ENCODE results near the gene PPP6R3. TPM values are rescaled to one million over a fixed set of nuclear protein-coding genes. Genes with fewer than 3 reads are reported as not detected.
"Not testable (repeated sequence)": the region's sequence is repeated elsewhere in the genome, so short reads cannot be mapped to it uniquely, and the experiment has no call there.

The PPP6R3 gene
- total RNA-seq, 1 donor from 2014 or later: 121 TPM

GRCh38 chr11:68538025-68538424 is 77.5 kb downstream of the PPP6R3 start:
- no peaks in the 10 kb centered on the region for H3K9me3 ChIP-seq
- DNase-seq (ENCODE audit: extremely low spot score in 2 of 2): no peak
- TF ChIP-seq, protein P1, sequence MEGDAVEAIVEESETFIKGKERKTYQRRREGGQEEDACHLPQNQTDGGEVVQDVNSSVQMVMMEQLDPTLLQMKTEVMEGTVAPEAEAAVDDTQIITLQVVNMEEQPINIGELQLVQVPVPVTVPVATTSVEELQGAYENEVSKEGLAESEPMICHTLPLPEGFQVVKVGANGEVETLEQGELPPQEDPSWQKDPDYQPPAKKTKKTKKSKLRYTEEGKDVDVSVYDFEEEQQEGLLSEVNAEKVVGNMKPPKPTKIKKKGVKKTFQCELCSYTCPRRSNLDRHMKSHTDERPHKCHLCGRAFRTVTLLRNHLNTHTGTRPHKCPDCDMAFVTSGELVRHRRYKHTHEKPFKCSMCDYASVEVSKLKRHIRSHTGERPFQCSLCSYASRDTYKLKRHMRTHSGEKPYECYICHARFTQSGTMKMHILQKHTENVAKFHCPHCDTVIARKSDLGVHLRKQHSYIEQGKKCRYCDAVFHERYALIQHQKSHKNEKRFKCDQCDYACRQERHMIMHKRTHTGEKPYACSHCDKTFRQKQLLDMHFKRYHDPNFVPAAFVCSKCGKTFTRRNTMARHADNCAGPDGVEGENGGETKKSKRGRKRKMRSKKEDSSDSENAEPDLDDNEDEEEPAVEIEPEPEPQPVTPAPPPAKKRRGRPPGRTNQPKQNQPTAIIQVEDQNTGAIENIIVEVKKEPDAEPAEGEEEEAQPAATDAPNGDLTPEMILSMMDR (IDR thresholded peaks at IDR 0.05): no peak
- no peak for TF ChIP-seq POLR2AphosphoS5 (IDR thresholded peaks at IDR 0.05; ENCODE audit: insufficient read depth in 1 of 2, low read depth in 1 of 2)
- H3K36me3 ChIP-seq: peaks cover 0 to 16% of the 10 kb centered on the region in 2 donors
- no peak overlapping the region for H3K4me3 ChIP-seq
- intact Hi-C loops (cut with DNase I): no loop called here
- H3K27me3 ChIP-seq: no peaks in the 10 kb centered on the region
- no peak overlapping the region for H3K27ac ChIP-seq
- H3K4me1 ChIP-seq: peaks cover 23% of the 10 kb centered on the region

DNA sequence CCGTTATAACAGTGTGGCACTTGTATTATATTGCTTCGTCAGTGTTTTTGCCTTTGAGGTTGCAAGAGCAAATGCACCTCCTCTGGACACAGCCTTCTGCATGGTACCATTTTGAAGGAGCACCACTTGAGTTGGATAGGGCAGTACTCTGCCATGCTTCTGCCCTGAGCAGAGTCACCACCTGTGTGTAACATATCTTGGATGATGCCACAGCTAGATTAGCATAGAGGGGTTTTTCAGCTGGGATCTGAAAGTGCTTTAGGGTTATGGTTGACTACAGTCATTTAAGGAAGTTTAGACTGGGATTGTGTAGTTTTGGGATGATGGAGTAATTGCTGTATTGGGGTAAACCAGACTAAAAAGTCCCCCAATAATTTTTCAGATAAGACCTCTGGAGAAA is 78.8 kb downstream of the PPP6R3 start:
- Histone ChIP-seq H3K36me3 (peaks cover 0 to 14% of the 10 kb centered on the region in 2 donors), H3K4me3 (no peak overlapping the region), H3K9me3 (no peaks in the 10 kb centered on the region), H3K4me1 (peaks cover 35% of the 10 kb centered on the region), H3K27me3 (no peaks in the 10 kb centered on the region), H3K27ac (no peak overlapping the region)
- TF ChIP-seq POLR2AphosphoS5 (IDR thresholded peaks at IDR 0.05; ENCODE audit: insufficient read depth in 1 of 2, low read depth in 1 of 2) (no peak), POLR2A (IDR thresholded peaks at IDR 0.05) (no peak)
- TF ChIP-seq, protein P1 (IDR thresholded peaks at IDR 0.05): no peak
- intact Hi-C loops (cut with DNase I): no loop called here
- DNase-seq (ENCODE audit: extremely low spot score in 2 of 2): no peak

GRCh38 chr11:68540504-68540903 is 80.0 kb downstream of the PPP6R3 start:
- intact Hi-C loops (cut with DNase I); H3K27me3 ChIP-seq; H3K4me3 ChIP-seq; H3K27ac ChIP-seq; DNase-seq (ENCODE audit: extremely low spot score in 2 of 2); H3K9me3 ChIP-seq: not testable (repeated sequence)
- peaks cover 0 to 14% of the 10 kb centered on the region in 2 donors for H3K36me3 ChIP-seq
- peaks cover 39% of the 10 kb centered on the region for H3K4me1 ChIP-seq

DNA sequence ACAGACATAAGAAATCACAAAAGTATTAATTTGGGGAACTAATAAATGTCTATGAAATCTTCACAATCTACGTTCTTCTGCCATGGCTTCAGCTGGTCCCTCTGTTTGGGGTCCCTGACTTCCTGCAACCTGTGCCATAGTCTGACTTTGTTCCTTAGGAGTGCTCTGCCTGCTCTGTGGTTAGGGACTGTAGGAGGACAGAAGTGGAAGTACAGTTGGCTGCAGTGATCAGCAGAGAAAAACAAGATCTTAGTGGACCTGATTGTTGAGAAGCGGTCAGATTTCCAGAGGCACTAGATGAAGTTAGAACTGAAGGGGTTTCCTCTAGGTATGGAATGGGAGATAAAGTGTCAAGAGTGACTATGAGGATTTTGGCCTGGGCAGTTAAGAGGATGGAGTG is 80.6 kb downstream of the PPP6R3 start:
- no peak overlapping the region for H3K27ac ChIP-seq
- H3K36me3 ChIP-seq: peaks cover 0 to 16% of the 10 kb centered on the region in 2 donors
- intact Hi-C loops (cut with DNase I): no loop called here
- H3K4me1 ChIP-seq: peaks cover 45% of the 10 kb centered on the region
- no peaks in the 10 kb centered on the region for H3K9me3 ChIP-seq
- DNase-seq (ENCODE audit: extremely low spot score in 2 of 2): no peak
- TF ChIP-seq, protein P1 (IDR thresholded peaks at IDR 0.05): no peak
- TF ChIP-seq POLR2A (IDR thresholded peaks at IDR 0.05) (no peak), POLR2AphosphoS5 (IDR thresholded peaks at IDR 0.05; ENCODE audit: insufficient read depth in 1 of 2, low read depth in 1 of 2) (no peak)
- H3K4me3 ChIP-seq: no peak overlapping the region
- no peaks in the 10 kb centered on the region for H3K27me3 ChIP-seq

DNA sequence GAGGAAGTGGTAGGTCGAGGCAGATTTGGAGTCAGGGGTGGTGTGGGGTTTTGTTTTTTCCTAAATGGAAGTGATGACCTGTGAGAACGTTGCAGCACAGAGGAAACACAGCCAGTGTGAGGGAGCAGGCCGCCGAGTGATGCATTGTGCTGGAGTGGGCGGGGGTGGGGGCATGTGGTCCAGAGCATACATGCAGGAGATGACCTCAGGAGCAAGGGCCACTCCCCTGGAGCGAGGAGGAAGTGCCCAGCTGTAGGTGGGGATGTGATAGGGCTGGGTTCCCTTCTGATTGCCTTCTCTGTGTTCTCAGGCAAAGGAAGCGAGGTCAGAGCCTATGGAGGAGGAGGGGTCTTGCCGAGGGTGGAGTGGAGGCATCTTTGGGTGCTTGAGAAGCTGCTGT is 81.4 kb downstream of the PPP6R3 start:
- H3K4me3 ChIP-seq: no peak overlapping the region
- H3K9me3 ChIP-seq: no peaks in the 10 kb centered on the region
- H3K4me1 ChIP-seq: peaks cover 53% of the 10 kb centered on the region
- no peak for DNase-seq (ENCODE audit: extremely low spot score in 2 of 2)
- no peaks in the 10 kb centered on the region for H3K27me3 ChIP-seq
- TF ChIP-seq POLR2A (IDR thresholded peaks at IDR 0.05) (no peak), POLR2AphosphoS5 (IDR thresholded peaks at IDR 0.05; ENCODE audit: insufficient read depth in 1 of 2, low read depth in 1 of 2) (no peak)
- TF ChIP-seq, protein P1 (IDR thresholded peaks at IDR 0.05): no peak
- peak overlapping the region; percentile 63 for H3K27ac ChIP-seq
- H3K36me3 ChIP-seq: peaks cover 0 to 24% of the 10 kb centered on the region in 2 donors
- intact Hi-C loops (cut with DNase I): no loop called here

DNA sequence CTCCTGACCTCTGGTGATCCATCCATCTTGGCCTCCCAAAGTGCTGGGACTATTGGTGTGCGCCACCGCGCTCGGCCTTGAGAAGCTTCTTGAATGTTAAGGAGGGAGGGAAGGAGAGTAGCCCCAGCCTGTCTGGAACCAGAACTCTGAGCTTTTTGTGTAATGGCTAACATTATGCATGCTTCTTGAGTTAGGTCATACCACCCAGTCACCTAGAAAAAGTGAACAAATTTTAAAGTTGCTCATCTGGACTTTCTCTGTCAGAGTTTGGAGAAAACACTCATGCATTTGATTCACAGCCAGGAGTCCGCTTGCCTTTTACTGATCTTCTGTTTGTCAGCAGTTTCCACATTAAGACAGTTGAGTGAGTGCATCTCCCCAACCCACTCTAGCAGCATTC is 82.1 kb downstream of the PPP6R3 start:
- H3K36me3 ChIP-seq: peaks cover 0 to 24% of the 10 kb centered on the region in 2 donors
- TF ChIP-seq POLR2A (IDR thresholded peaks at IDR 0.05): no peak
- peak in 1 of 2 donors; percentile 17 for TF ChIP-seq POLR2AphosphoS5 (IDR thresholded peaks at IDR 0.05; ENCODE audit: insufficient read depth in 1 of 2, low read depth in 1 of 2)
- TF ChIP-seq, protein P1 (IDR thresholded peaks at IDR 0.05): no peak
- peak overlapping the region; percentile 63 for H3K27ac ChIP-seq
- intact Hi-C loops (cut with DNase I): no loop called here
- no peaks in the 10 kb centered on the region for H3K9me3 ChIP-seq
- H3K4me1 ChIP-seq: peaks cover 53% of the 10 kb centered on the region
- H3K4me3 ChIP-seq: no peak overlapping the region
- DNase-seq (ENCODE audit: extremely low spot score in 2 of 2): no peak
- H3K27me3 ChIP-seq: no peaks in the 10 kb centered on the region

All from vagina (tissue), 2 donors.